Myometrial cell (primary cell): ENCODE measurements around the gene NR1H4. TPM values are rescaled to one million over a fixed set of nuclear protein-coding genes. Genes with fewer than 3 reads are reported as not detected.

ENCODE experiments used
- total RNA-seq: library from RNA; depleted of rRNA; stranded (reverse); fragments of >200 nt; gene quantifications from 2 replicates; pipeline ENCODE4 v1.2.3, GENCODE V29; 2015

Gene NR1H4
- under 0.01 and 0.35 TPM in 2 replicates for total RNA-seq

DNA sequence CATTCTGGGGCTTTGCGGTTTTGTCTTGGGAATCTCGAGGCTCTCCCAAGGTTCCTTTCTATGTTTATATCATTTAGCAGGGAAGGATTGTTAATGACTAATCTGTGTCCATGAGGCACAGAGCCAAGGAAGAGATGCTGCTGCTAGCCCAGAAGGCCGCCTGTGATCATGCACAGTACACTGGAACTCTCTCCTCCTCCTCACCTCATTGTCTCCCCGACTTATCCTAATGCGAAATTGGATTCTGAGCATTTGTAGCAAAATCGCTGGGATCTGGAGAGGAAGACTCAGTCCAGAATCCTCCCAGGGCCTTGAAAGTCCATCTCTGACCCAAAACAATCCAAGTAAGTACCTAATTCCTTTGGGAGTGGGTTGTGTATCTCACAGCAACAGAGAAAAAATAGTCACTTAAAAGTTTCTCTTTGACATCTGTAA is at the start of gene NR1H4:
Gene NR1H4, plus strand, starts transcription at position 151 of the 435 bp plus-strand sequence. CDS start 19,458 bp downstream, outside the sequence.

DNA sequence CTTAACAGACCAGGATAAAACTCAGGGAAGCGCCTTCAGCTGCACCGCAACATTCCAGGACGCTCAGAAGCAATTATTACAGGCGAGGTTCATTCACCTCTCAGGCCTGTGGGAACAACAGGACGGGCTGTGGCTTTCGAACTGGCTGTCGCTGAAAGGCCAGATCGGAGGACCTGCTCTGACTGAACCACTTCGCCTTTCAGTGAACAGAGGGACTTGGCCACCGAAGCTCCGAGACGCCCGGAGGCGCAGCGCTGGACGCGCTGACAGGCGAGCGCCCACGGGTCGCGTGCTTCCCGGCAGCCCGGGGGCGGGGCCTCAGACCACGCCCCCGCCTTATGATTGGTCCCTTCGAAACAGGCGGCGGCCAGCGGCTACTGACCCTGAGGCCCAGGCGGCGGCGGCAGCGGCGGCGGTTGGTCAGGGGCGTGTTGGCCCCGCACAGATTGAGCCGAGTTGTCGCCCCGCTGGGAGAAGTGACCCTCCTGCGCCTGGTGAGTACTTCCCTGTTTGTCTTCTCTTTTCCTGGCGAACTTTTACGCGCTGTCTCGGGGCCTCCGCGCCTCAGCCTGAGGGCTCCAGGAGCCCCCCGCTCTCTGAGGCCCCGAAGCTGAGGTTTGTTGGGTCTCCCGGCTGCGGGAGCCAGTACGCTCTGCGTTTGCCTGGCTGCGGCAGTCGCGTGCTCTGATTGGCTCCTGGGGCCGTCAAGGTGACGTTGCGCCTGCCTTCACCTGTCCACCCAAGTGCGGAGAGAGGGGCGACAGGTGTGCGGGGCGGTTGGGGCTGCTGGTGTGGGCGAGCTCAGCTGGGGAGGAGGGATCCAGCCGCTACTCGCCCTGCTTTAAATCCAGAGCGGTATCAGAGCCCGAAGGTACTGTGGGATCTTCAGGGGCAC is 99.9 kb downstream of the NR1H4 start, which contains the start of gene GAS2L3:
Gene GAS2L3, plus strand, starts transcription at position 393 of the 895 bp plus-strand sequence. CDS start 21,221 bp downstream, outside the sequence.

Other genes with a start within 250 kb of the NR1H4 start
- gene DEPDC4, start 206.8 kb upstream of the NR1H4 start, total RNA-seq: 1.2 TPM in 1 of 2 replicates, not detected in the other
- gene SCYL2, start 206.7 kb upstream of the NR1H4 start, total RNA-seq: 30.1 and 34.0 TPM in 2 replicates
- gene SLC17A8, start 116.8 kb upstream of the NR1H4 start, total RNA-seq: 0.29 TPM in 1 of 2 replicates, not detected in the other
- gene GAS2L3, start 99.8 kb downstream of the NR1H4 start, total RNA-seq: 19.9 and 25.5 TPM in 2 replicates